Esophagus muscularis mucosa (tissue), 4 donors: ENCODE results near the gene TPD52L1.

Experiments
- CTCF ChIP-seq, 3 experiments: fragments of 200-600 bp in 2 of 3; fragments of 450-650 bp in 1 of 3; sonication (generic) in 2 of 3; IDR thresholded peaks; one replicate each; pipeline ENCODE4 v1.5.1; 2017 to 2019; ENCODE audit warnings: antibody characterized with exemption in 3 of 3, mild to moderate bottlenecking in 2 of 3, moderate library complexity in 1 of 3
- EP300 ChIP-seq: sonication (generic); formaldehyde crosslinking; IDR thresholded peaks from one replicate; pipeline ENCODE4 v1.6.1; 2017; ENCODE audit warnings: antibody characterized with exemption
- POLR2A ChIP-seq: fragments of 450-650 bp; IDR thresholded peaks from one replicate; pipeline ENCODE4 v1.6.1; 2017; ENCODE audit warnings: antibody characterized with exemption, moderate library complexity, mild to moderate bottlenecking, low read depth

- TF ChIP-seq CTCF (IDR thresholded peaks at IDR 0.05) (no peak), POLR2A (no peak), EP300 (no peak)
Measured at GRCh38 chr6:125296471-125296870, 142.9 kb downstream of the TPD52L1 start.
